Gastroesophageal sphincter (tissue), 3 donors: ENCODE measurements around the gene RBBP6.
"Not testable (repeated sequence)": the region's sequence is repeated elsewhere in the genome, so short reads cannot be mapped to it uniquely, and the experiment has no call there.

ENCODE experiments used
- CTCF ChIP-seq, 4 experiments: fragments of 200-600 bp in 2 of 4; fragments of 450-650 bp in 2 of 4; sonication (generic) in 1 of 4; IDR thresholded peaks; one replicate each; pipeline ENCODE4 v1.5.1; 2017 to 2019; ENCODE audit warnings: antibody characterized with exemption in 4 of 4, mild to moderate bottlenecking in 2 of 4, moderate library complexity in 2 of 4
- EP300 ChIP-seq: sonication (generic); formaldehyde crosslinking; IDR thresholded peaks from one replicate; pipeline ENCODE4 v1.6.1; 2017; ENCODE audit warnings: antibody characterized with exemption, mild to moderate bottlenecking
- POLR2A ChIP-seq, 2 donors: fragments of 450-650 bp; IDR thresholded peaks; one replicate each; pipeline ENCODE4 v1.6.1; 2017; ENCODE audit warnings: antibody characterized with exemption in 2 of 2, mild to moderate bottlenecking in 2 of 2, moderate library complexity in 1 of 2

- not testable (repeated sequence) for TF ChIP-seq CTCF (IDR thresholded peaks at IDR 0.05); POLR2A (IDR thresholded peaks at IDR 0.05); EP300
Measured at GRCh38 chr16:24613267-24613666, 73.9 kb downstream of the RBBP6 start.
